ENCODE data around the gene WFDC1. TPM values are rescaled to one million over a fixed set of nuclear protein-coding genes. Genes with fewer than 3 reads are reported as not detected.

The WFDC1 gene
- total and polyA plus RNA-seq, 2 experiments from 2014 or later: 0.76 to 0.95 TPM

GRCh38 chr16:84278333-84278732 is 16.3 kb upstream of the WFDC1 start:
- H3K9me3 Mint-ChIP-seq: no peaks in the 10 kb centered on the region
- H3K9me2 ChIP-seq (ENCODE audit: insufficient read depth): no peaks in the 10 kb centered on the region
- ATAC-seq (no peak), DNase-seq (ENCODE audit: low spot score) (no peak)
- H3K27me3 ChIP-seq (ENCODE audit: insufficient read depth): no peaks in the 10 kb centered on the region
- no peak overlapping the region for H3K4me3 ChIP-seq
- H3K4me3 Mint-ChIP-seq: no peak overlapping the region
- H3K4me1 ChIP-seq (ENCODE audit: insufficient read depth): peaks cover 12% of the 10 kb centered on the region
- no peak overlapping the region for H3K4me2 ChIP-seq
- H3K36me3 ChIP-seq (ENCODE audit: insufficient read depth): no peaks in the 10 kb centered on the region
- no peaks in the 10 kb centered on the region for H3K79me2 ChIP-seq (replicated peaks; ENCODE audit: insufficient read depth)
- TF ChIP-seq NANOG (IDR thresholded peaks at IDR 0.05; ENCODE audit: borderline replicate concordance) (no peak), JUNB (IDR thresholded peaks at IDR 0.05; ENCODE audit: unreplicated experiment) (no peak), STAT1 (IDR thresholded peaks at IDR 0.05; ENCODE audit: unreplicated experiment) (no peak), POLR2AphosphoS5 (IDR thresholded peaks at IDR 0.05; ENCODE audit: low read depth) (no peak), REST (IDR thresholded peaks at IDR 0.05; ENCODE audit: unreplicated experiment) (no peak), CTCF (conservative IDR thresholded peaks at IDR 0.05; ENCODE audit: low read depth in 2 of 2) (no peak), ZNF114 (CRISPR knock-in tag; IDR thresholded peaks at IDR 0.05) (no peak), EZH2phosphoT487 (IDR thresholded peaks at IDR 0.05; ENCODE audit: unreplicated experiment) (no peak), ZNF331 (CRISPR knock-in tag; IDR thresholded peaks at IDR 0.05; ENCODE audit: low read depth) (no peak), EZH2 (IDR thresholded peaks at IDR 0.05; ENCODE audit: low read depth, unreplicated experiment) (no peak), CREB1 (CRISPR knock-in tag; IDR thresholded peaks at IDR 0.05; ENCODE audit: low read depth) (no peak), ETS1 (IDR thresholded peaks at IDR 0.05) (no peak), ZNF462 (CRISPR knock-in tag; IDR thresholded peaks at IDR 0.05) (no peak)
- peaks cover 17% of the 10 kb centered on the region for H3K4me1 Mint-ChIP-seq
- H3K36me3 Mint-ChIP-seq (ENCODE audit: low read depth): no peaks in the 10 kb centered on the region
- H4K20me1 ChIP-seq (replicated peaks; ENCODE audit: insufficient read depth): no peaks in the 10 kb centered on the region
- H3K27ac Mint-ChIP-seq: no peak overlapping the region
- peaks cover 5% of the 10 kb centered on the region for H3F3A ChIP-seq (replicated peaks; ENCODE audit: low read depth)
- H3K27me3 Mint-ChIP-seq (ENCODE audit: insufficient read depth, low read depth, poor library complexity): peaks cover 6% of the 10 kb centered on the region
- H2AFZ ChIP-seq: peak overlapping the region; percentile 50
- no peak overlapping the region for H3K27ac ChIP-seq (ENCODE audit: low read depth)
